Activated CD8-positive, alpha-beta memory T cell treated with anti-CD3 and anti-CD28 coated beads, Interleukin-2, amount 50 U/mL, for 48 hours (primary cell): ENCODE data around the gene SIAE.
"Not testable (repeated sequence)": the region's sequence is repeated elsewhere in the genome, so short reads cannot be mapped to it uniquely, and the experiment has no call there.

Experiments used
- DNase-seq: peaks from one replicate; pipeline ENCODE4 v3.0.0-alpha.2; 2020

SIAE gene

DNA sequence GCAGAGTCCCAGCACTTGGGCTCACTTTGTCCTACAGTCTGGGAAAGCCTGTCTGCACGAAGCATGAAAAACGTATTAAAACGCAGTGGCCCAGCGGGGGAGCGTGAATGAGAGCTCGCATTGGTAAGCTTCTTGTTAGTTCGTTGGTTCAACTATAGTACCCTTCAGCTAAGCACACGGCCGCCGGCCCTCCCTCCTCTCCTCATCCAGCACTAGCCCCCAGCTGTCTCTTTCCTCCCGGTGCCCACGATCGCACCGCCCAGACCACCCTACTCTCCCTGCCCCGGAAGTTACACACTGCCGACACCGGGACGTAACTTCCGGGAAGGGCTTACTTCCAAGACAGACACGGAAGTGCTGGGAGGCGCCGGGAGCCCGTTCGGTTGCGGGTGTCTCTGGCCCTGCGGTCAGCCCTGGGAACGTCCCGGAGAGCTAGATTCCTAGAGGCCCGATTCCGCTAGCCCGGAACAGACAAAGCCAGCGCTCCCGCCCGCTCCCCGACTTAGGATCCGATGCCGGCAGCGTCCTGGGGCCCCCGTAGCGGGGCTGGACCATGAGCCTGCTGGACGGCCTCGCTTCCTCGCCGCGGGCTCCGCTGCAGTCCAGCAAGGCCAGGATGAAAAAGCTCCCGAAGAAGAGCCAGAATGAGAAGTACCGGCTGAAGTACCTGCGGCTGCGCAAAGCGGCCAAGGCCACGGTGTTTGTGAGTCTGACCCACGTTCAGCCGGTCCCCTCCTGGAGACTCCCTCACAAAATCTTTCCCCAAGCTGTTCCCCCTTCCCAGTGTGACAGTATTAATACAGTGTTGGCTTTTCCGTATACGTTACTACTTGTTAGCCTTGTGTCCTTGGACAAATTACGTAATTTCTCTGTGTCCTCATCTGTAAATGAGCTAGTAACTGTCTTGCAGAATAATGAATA is 50.7 kb downstream of the SIAE start, which contains the start of gene TBRG1:
TBRG1 (plus strand) TSS at position 334 of the 921 bp plus-strand sequence; CDS start at position 554, 220 bp downstream.
- DNase-seq: peak; percentile 87

DNA sequence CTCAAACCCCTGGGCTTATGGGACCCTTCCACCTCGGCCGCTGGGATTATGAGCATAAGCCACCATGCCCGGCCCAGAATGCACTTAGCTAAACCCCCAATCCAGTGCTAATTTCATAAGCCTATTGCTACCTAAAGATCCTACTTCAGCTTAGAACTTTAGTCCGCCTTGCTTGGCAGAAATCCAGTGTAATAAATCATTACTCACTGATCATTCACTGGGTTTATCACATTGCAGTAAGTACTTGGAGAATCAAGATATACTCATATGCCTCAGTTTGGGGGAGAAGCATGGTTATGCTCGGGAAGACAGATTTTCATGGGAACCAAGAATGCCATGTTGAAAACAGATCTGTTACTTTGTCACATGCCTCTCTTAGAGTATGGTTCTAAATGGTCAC is 54.7 kb downstream of the SIAE start:
- no peak for DNase-seq

DNA sequence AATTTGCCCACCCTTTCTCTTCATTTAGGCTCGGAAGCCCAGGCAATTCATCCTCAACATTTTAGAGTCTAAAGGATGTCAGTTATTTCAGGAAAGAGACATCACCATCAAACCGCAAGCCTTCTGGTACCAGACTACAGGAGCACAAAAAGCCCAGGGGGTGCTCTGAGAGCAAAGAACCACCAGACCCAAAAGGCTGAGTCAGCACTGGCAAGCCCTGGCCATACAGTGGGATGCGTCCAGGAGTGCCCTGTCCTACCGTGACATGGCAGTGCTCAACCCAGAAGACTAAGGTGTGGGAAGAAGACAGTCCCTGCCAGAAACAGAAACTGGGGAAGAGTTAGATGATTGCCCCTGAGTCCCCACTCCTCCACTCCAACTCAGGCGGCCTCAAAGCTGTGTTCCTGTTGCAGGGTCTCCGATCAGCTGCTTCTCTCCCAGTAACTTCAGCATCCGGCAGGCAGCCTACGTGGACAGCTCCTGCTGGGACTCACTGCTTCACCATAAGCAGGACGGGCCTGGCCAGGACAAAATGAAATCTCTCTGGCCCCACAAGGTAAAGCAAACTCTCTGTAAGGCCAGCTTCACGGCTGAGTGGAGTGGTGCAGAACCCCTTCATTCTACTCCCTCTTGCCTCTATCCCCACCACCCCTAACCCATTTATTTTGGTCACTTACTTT is 60.8 kb downstream of the SIAE start:
- DNase-seq: no peak

DNA sequence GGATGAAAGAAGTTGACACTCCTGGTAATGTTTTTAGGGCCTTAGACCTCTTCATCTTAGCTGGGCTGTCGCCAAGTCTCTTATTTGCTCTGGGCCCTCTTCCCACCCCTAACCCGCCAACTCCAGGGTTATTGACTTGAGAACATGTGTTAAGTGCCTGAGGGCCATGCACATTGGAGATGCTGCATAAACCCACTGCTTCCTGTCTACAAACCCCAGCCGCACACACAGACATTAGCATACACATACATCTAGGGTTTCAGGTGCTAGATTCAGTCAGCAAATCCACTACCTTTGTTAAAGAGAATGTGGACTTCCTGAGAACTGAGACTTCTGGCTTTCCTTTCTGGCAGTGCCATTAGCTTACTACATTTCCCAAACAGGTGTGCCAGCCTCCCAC is 61.5 kb downstream of the SIAE start:
- DNase-seq: no peak

DNA sequence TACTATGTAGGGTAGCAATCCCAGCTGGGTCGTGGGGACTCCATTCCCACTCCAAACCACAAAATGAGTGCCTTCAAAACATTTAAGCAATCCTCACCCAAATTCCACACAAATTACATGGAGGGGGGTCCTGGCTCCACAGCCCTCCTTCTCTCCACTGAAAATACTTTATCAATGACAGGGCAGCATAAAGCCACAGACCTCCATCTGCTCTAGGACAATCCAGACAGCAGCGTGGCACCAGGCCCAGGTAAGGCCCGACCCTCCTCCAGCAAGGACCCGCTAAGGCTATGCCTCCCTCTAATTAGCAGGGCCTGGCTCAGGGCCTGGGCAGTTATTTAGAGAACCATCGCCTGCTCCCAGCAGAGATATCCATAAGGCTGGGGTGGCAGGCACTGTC is 62.5 kb downstream of the SIAE start, which contains the start of gene PANX3:
PANX3 (plus strand) TSS at position 365 of the 400 bp plus-strand sequence. CDS start 129 bp downstream, outside the sequence.
- DNase-seq: no peak

DNA sequence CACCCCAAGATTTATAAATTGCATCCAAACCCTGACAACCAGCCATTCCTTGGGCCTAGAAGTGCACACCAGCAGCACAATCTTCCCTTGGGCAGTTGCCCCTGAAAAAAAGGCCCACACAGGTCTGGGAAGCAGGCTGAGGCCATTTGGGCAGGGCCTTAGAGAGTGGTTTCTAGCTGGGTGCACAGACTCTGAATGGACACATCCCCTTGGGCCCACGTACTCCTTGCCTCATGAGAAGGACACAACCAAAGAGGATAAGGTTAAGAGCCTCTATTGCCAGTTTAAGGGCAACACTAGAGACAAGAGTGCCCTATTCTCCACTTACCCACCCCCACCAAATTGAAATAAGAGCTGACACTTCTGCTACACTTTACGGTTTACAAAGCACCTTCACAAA is 63.2 kb downstream of the SIAE start:
- DNase-seq: no peak

DNA sequence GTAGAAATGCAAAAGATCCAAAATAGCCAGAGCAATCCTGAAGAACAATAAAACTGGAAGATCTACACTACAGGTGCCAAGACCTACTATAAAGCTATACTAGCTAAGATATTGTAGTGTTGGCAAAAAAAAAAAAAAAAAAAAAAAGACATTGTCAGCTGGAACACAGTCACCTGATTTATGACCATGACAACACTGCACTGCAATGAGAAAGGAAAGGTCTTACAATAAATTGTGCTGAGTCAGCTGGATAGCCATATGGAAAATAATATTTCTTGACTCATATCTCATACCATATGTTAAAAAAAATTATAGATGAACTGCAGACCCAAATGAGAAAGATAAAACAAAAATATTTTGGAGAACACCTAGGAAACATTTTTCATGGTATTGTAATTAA is 65.4 kb downstream of the SIAE start:
- DNase-seq: no peak

DNA sequence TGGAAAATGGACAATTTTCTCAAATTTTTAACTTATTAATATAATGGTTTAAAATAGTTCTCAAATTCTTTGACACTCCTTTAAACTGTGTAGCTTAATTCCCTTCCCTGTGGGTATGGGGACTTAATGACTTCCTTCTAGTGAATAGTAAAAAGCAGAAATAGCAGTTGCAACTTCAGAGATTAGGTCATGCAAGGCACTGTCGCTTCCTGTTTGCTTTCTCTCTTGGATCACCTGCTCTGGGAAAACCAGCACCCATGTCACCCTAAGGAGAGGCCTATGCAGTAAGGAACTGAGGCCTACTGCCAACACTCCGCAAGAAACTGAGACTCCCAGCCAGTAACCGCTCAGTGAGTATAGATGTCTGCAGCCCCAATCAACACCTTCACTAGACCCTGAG is 67.8 kb downstream of the SIAE start:
- DNase-seq: no peak

DNA sequence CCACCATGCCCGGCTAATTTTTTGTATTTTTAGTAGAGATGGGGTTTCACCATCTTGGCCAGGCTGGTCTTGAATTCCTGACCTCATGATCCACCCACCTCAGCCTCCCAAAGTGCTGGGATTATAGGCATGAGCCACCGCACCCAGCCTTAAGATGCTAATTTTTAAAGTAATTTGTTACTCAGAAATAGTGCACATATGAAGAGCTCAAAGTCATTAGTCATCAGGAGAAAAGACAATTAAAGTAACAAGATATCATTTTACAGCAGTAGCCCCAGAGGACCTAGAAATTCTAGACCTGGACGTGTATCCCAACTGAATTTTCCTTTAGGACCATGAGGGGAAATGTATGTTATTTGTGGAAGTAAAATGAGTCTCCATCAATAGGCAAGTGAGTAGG is 70.8 kb downstream of the SIAE start:
- not testable (repeated sequence) for DNase-seq

DNA sequence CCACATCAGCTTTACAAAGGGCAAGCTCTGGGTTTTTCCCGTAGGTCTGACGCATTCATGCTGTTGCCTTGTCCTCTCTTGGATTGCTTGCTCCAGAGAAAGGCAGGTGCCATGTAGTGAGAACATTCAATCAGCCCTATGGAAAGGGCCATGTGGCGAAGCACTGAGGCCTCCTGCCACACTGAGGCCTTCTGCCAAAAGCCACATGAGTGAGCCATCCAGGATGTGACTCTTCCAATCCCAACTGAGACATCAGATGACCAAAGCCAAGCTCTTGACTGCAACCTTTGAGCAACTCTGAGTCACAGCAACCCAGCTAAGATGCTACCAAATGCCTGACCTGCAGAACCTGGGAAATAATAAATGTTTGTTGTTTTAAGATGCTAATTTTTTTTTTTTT is 71.3 kb downstream of the SIAE start:
- DNase-seq: no peak

DNA sequence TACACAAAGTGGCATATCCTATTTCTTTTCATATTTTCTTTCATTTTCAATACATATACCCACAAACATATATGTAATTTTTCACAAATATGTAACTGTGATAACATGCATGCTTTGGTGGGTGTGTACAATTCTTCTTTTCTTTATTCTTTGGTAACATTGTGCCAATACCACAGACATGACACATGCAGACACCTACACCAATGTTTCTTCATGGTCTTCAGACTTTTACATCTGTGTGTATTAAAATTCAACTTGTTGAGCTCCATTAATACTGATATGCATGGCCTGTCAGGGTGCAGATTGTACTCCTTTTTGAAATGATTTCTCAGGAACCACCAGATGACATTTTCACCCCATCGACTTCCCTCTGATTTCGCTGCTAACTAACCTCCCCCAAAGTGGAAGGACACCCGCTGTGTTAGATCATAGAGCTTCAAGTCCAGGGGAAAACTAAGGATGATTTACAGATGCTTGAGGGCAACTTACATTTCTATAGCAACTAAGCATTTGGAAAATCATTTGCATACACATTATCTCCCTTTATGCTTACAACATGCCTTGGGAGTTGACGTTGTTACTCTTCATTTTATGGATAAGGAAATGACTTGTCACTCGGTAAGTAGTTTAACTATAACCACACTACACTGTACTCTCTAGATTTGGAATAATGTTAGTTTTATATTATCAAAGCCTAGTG is 72.8 kb downstream of the SIAE start:
- DNase-seq: no peak

DNA sequence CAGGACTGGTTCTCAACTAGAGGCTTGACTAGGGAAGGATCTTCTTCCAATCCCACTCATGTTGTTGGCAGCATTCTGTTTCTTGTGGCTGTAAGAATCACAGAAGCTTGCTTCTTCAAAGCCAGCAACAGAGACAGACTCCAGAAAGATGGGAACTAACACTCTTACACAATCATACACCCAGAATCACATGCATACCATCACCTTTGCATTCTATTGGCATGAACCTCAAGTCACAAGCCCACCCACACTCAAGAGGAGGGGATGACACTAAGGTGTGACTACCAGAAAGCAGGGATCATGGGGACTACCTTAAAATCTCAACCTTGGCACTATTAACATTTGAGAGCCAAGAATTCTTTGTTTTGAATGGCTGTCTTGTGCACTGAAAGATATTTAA is 75.9 kb downstream of the SIAE start:
- no peak for DNase-seq

DNA sequence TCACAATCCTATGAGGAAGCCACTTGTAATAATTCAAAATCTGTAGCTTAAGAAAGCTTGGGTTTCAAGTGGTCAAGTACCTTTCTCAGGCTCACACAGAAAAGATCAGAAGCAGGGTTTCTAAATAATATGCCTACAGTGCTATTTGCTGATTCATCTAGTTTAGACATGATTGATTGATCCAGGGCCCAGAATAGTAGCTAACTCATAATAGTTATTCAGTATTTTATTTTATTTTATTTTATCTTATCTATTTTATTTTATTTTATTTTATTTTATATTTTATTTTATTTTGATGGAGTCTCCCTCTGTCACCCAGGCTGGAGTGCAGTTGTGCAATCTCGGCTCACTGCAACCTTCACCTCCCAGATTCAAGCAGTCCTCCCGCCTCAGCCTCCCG is 78.2 kb downstream of the SIAE start:
- no peak for DNase-seq

DNA sequence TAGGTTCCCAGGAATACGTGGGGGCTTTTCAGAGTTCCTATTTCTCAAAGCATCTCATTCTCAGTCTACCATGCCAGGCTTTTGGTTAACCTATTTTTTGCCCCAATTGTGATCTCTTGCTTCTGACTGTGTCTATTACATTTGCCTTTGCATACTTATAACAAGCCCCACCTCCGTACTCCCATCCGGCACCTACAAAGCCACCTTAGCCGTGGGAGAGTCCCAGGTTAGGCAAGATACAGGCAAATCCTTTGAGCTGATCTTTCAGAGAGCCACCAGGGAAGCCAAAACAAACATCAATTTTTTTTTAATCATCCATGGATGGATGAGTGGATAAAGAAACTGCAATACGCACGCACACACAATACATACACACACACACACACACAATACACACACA is 80.9 kb downstream of the SIAE start:
- DNase-seq: no peak

DNA sequence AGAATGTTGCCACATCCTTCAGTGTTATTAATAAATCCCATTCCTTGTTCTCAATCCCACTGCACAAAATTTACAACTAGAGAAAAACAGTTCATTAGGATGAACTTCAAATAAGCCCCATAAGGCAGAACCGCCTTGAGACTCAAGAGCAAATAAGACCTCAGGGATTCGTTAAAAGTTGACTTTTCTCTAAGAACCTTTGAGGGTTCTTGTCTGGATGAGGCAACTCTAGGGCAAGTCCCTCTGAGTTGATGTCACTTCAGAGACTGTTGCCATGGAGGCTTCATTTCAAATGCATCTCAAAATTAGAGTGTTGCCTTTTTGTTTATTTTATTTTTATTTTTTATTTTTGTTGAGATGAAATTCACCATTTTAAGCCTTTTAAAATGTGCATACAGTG is 82.1 kb downstream of the SIAE start:
- DNase-seq: no peak

DNA sequence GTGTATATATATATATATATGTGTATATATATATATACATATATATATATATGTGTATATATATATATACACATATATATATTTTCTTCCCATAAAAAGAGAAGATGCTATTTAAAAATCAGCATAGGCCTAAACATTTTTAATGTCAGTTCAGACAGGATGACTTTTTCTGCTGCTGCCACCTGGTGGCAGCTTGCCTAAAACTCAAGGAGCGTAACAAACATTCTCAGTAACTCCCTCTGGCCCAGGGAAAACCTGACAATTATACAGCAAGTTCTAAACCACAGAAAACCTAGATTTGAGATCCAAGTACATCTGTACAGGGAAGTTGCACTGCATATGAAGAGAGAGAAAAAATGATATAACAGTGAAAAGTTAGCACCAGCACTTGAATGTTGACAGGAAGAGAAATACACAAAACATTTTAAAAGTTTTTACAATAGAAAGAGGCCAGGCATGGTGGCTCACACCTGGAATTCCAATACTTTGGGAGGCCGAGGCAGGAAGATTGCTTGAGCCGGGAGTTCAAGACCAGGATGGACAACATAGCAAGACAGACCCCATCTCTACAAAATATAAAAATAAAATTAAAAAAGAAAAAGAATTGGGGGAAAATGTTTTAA is 87.2 kb downstream of the SIAE start:
- peak; percentile 61 for DNase-seq

DNA sequence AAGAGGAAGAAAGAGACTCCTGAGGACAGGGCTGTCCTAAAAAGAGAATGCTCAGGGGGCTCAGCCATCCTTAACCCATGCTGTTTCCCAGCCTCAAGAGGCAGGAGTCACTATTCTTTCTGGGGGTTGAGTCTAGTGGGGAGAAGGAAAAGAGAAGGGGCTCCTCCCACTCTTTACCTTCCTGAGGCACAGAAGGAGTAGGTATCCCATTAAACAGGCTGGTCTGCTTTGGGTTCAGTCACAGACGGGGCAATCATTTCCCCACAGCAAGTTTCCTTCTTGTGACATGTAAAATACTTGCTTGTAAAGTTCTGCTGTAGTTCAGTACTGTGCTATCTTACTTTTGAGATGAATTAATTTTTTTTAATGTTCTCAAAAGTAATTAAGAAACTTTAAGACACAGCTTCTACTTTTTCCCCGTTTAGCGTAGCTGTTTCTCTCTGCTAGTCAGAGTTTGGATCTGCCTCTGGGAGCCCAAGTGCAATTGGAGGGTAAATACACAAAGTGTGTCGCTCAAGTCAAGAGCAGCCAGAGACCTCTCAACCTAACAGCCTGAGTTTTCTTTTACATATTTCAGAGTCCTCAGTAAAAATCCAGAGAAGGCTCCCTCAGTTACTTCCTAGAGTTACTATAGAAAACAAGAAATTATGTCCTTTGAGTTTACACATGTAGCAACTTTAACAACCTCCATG is 88.7 kb downstream of the SIAE start:
- no peak for DNase-seq

DNA sequence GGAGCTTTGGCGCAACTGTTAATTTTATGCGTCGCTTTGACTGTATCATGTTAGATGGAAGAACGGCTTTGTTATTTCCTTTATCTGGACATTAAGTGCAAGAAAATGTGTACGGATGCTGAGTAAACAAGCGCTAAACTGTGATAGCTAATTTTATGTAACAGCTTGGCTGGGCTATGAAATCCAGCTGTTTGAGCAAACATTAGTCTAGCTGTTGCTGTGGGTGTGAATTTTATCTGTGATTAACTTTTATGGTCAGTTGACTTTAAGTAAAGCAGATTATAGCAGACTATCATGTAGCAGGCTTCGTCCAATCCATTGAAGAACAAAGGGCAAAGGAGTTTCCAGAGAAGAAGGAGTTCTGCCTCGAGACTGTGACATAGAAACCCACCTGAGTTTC is 89.8 kb downstream of the SIAE start:
- no peak for DNase-seq
